Mononuclear cell (primary cell): ENCODE data around the gene CAND1. TPM values are rescaled to one million over a fixed set of nuclear protein-coding genes. Genes with fewer than 3 reads are reported as not detected.
"Not testable (repeated sequence)": the region's sequence is repeated elsewhere in the genome, so short reads cannot be mapped to it uniquely, and the experiment has no call there.

Source experiments
- H3K27me3 ChIP-seq: 2 replicates; pipeline ENCODE4 v1.6.0; 2011; ENCODE audit warnings: low read length, control low read depth; ENCODE audit not compliant: insufficient read depth
- H3K4me1 ChIP-seq: 2 replicates; pipeline ENCODE4 v1.5.1; 2011; ENCODE audit warnings: mild to moderate bottlenecking, low read length, control low read depth; ENCODE audit not compliant: insufficient read depth
- H3K4me3 ChIP-seq: 2 replicates; pipeline ENCODE4 v1.5.1; 2011; ENCODE audit warnings: mild to moderate bottlenecking, low read length, moderate library complexity
- H3K9me3 ChIP-seq: 2 replicates; pipeline ENCODE4 v1.5.1; 2011; ENCODE audit warnings: low read depth, mild to moderate bottlenecking, control low read depth, low read length
- total RNA-seq: library from RNA; depleted of rRNA; stranded (reverse); fragments of >200 nt; gene quantifications from one replicate; pipeline ENCODE4 v1.2.3, GENCODE V29; 2012

CAND1 gene
- total RNA-seq, 1 donor: 127 TPM

- peaks cover 19% of the 10 kb centered on the region for H3K9me3 ChIP-seq
- not testable (repeated sequence) for H3K27me3 ChIP-seq, H3K4me1 ChIP-seq, H3K4me3 ChIP-seq
Observed at GRCh38 chr12:67341086-67341485, 71.9 kb downstream of the CAND1 start.

GRCh38 chr12:67344979-67345710 is 76.0 kb downstream of the CAND1 start:
- Histone ChIP-seq H3K9me3 (no peaks in the 10 kb centered on the region), H3K27me3 (no peaks in the 10 kb centered on the region), H3K4me3 (no peak overlapping the region), H3K4me1 (no peaks in the 10 kb centered on the region)

GRCh38 chr12:67348683-67349082 is 79.5 kb downstream of the CAND1 start:
- Histone ChIP-seq H3K9me3 (no peaks in the 10 kb centered on the region), H3K27me3 (no peaks in the 10 kb centered on the region), H3K4me3 (no peak overlapping the region), H3K4me1 (no peaks in the 10 kb centered on the region)

GRCh38 chr12:67352682-67353081 is 83.5 kb downstream of the CAND1 start:
- H3K27me3 ChIP-seq: no peaks in the 10 kb centered on the region
- H3K4me1 ChIP-seq: no peaks in the 10 kb centered on the region
- H3K9me3 ChIP-seq: no peaks in the 10 kb centered on the region
- H3K4me3 ChIP-seq: no peak overlapping the region

GRCh38 chr12:67354322-67354721 is 85.2 kb downstream of the CAND1 start:
- H3K4me1 ChIP-seq: no peaks in the 10 kb centered on the region
- H3K4me3 ChIP-seq: no peak overlapping the region
- H3K9me3 ChIP-seq: no peaks in the 10 kb centered on the region
- H3K27me3 ChIP-seq: no peaks in the 10 kb centered on the region

- no peaks in the 10 kb centered on the region for H3K9me3 ChIP-seq
- H3K4me3 ChIP-seq: no peak overlapping the region
- H3K4me1 ChIP-seq: no peaks in the 10 kb centered on the region
- H3K27me3 ChIP-seq: no peaks in the 10 kb centered on the region
Observed at GRCh38 chr12:67354966-67355365, 85.8 kb downstream of the CAND1 start.

- Histone ChIP-seq H3K9me3 (no peaks in the 10 kb centered on the region), H3K4me1 (no peaks in the 10 kb centered on the region), H3K4me3 (no peak overlapping the region), H3K27me3 (no peaks in the 10 kb centered on the region)
Observed at GRCh38 chr12:67355428-67356379, 86.5 kb downstream of the CAND1 start.

- H3K4me3 ChIP-seq: no peak overlapping the region
- no peaks in the 10 kb centered on the region for H3K4me1 ChIP-seq
- no peaks in the 10 kb centered on the region for H3K9me3 ChIP-seq
- no peaks in the 10 kb centered on the region for H3K27me3 ChIP-seq
Observed at GRCh38 chr12:67356380-67356774, 87.2 kb downstream of the CAND1 start.

GRCh38 chr12:67357376-67358125 is 88.4 kb downstream of the CAND1 start:
- Histone ChIP-seq H3K4me1 (no peaks in the 10 kb centered on the region), H3K4me3 (no peak overlapping the region), H3K27me3 (no peaks in the 10 kb centered on the region), H3K9me3 (no peaks in the 10 kb centered on the region)

GRCh38 chr12:67358781-67359338 is 89.7 kb downstream of the CAND1 start:
- Histone ChIP-seq H3K4me3 (no peak overlapping the region), H3K27me3 (no peaks in the 10 kb centered on the region), H3K4me1 (no peaks in the 10 kb centered on the region), H3K9me3 (no peaks in the 10 kb centered on the region)

GRCh38 chr12:67362526-67362925 is 93.4 kb downstream of the CAND1 start:
- Histone ChIP-seq H3K9me3 (no peaks in the 10 kb centered on the region), H3K4me1 (no peaks in the 10 kb centered on the region), H3K27me3 (no peaks in the 10 kb centered on the region), H3K4me3 (no peak overlapping the region)

- Histone ChIP-seq H3K4me1 (no peaks in the 10 kb centered on the region), H3K9me3 (no peaks in the 10 kb centered on the region), H3K27me3 (no peaks in the 10 kb centered on the region), H3K4me3 (no peak overlapping the region)
Observed at GRCh38 chr12:67364228-67364627, 95.1 kb downstream of the CAND1 start.

GRCh38 chr12:67365131-67365530 is 96.0 kb downstream of the CAND1 start:
- H3K4me3 ChIP-seq: no peak overlapping the region
- no peaks in the 10 kb centered on the region for H3K9me3 ChIP-seq
- H3K27me3 ChIP-seq: no peaks in the 10 kb centered on the region
- no peaks in the 10 kb centered on the region for H3K4me1 ChIP-seq

GRCh38 chr12:67367843-67368242 is 98.7 kb downstream of the CAND1 start:
- H3K27me3 ChIP-seq: no peaks in the 10 kb centered on the region
- no peaks in the 10 kb centered on the region for H3K9me3 ChIP-seq
- H3K4me3 ChIP-seq: no peak overlapping the region
- no peaks in the 10 kb centered on the region for H3K4me1 ChIP-seq
